Measurements from ENCODE around the gene ABTB2.

DNA sequence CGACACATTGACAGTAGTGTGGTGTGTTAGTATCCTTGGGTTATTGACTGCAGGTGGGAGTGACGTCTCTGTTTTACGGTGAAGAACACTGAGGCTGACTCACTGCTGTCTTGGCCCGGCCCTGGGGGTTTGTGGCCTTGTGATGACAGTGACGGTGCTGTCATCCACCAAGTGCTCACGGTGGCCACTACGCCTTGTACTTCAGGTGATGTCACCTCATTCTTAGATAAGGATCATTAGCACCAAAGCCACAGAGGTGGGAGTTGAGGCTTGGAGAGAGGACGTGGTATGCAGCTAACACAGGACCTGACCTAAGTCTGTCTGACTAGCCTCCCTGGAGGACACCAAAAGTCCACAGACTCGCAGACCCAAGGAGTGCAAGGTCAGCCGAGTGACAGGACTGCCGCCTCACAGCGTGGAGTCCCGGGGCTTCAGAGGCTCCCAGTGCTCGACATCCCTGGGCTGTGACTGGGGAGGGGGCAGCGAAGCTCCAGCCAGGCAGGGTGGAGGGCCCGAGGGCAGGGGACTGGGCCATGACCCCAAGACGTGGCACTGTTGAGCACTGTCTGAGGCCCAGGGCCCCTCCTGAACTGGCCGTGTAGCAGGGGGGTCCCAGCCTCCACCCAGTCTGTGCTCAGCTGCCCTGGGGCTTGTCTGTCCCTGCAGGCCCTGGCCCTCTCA, 195.9 kb downstream of the ABTB2 start:
- TF ChIP-seq, protein P1, sequence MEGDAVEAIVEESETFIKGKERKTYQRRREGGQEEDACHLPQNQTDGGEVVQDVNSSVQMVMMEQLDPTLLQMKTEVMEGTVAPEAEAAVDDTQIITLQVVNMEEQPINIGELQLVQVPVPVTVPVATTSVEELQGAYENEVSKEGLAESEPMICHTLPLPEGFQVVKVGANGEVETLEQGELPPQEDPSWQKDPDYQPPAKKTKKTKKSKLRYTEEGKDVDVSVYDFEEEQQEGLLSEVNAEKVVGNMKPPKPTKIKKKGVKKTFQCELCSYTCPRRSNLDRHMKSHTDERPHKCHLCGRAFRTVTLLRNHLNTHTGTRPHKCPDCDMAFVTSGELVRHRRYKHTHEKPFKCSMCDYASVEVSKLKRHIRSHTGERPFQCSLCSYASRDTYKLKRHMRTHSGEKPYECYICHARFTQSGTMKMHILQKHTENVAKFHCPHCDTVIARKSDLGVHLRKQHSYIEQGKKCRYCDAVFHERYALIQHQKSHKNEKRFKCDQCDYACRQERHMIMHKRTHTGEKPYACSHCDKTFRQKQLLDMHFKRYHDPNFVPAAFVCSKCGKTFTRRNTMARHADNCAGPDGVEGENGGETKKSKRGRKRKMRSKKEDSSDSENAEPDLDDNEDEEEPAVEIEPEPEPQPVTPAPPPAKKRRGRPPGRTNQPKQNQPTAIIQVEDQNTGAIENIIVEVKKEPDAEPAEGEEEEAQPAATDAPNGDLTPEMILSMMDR (IDR thresholded peaks at IDR 0.05) = no peak
- TF ChIP-seq POLR2A (IDR thresholded peaks at IDR 0.05) = no peak

Data from right lobe of liver (tissue), 4 donors.